ENCODE data around the gene CACNB3.

DNA sequence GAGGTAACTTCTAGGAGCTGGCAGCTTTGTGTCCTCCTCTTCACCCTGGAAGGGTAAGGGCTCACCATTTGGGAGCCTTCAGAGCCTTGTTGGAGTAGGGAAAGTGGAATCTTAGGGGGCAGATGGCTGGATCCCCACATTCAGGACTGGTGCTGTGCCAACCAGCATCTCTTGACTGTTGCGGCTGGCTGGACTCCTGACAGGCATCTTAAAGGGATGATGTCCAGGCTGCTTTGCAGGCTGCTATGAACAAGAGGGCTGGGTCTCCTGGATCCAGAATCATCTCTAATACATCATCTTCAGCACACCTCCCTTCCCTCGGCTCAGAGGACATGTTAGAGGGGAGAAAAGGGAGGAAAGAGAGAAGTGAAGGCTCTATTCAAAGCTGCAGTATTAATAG is 4.4 kb downstream of the CACNB3 start:
- TF ChIP-seq, protein P1, sequence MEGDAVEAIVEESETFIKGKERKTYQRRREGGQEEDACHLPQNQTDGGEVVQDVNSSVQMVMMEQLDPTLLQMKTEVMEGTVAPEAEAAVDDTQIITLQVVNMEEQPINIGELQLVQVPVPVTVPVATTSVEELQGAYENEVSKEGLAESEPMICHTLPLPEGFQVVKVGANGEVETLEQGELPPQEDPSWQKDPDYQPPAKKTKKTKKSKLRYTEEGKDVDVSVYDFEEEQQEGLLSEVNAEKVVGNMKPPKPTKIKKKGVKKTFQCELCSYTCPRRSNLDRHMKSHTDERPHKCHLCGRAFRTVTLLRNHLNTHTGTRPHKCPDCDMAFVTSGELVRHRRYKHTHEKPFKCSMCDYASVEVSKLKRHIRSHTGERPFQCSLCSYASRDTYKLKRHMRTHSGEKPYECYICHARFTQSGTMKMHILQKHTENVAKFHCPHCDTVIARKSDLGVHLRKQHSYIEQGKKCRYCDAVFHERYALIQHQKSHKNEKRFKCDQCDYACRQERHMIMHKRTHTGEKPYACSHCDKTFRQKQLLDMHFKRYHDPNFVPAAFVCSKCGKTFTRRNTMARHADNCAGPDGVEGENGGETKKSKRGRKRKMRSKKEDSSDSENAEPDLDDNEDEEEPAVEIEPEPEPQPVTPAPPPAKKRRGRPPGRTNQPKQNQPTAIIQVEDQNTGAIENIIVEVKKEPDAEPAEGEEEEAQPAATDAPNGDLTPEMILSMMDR (IDR thresholded peaks at IDR 0.05) = no peak
- no peak for TF ChIP-seq ZFX (IDR thresholded peaks at IDR 0.05; ENCODE audit: borderline replicate concordance)

All from 22Rv1 (cell line).